ENCODE measurements around the gene KISS1R. TPM values are rescaled to one million over a fixed set of nuclear protein-coding genes. Genes with fewer than 3 reads are reported as not detected.

The KISS1R gene
- total RNA-seq, 4 donors from 2014 or later, result not detected

GRCh38 chr19:907183-907853 lies 9.8 kb upstream of the KISS1R start:
- TF ChIP-seq POLR2A (IDR thresholded peaks at IDR 0.05) (no peak), EP300 (IDR thresholded peaks at IDR 0.05; ENCODE audit: low read depth) (no peak), POLR2AphosphoS5 (IDR thresholded peaks at IDR 0.05) (no peak), CTCF (IDR thresholded peaks at IDR 0.05) (no peak)
- no peaks in the 10 kb centered on the region for H3K27me3 ChIP-seq
- in situ Hi-C loops (cut with MboI; ENCODE audit: low pct_ligation_motif_present in 1 of 4, low pct_unique_long_range_greater_than_20kb in 1 of 4, low sequenced_read_pairs in 3 of 4) (no loop called here), intact Hi-C loops (cut with DNase I; ENCODE audit: low total_unique reads) (no loop called here)
- H3K9me3 ChIP-seq, result no peaks in the 10 kb centered on the region
- H3K27ac ChIP-seq, result peak overlapping the region in 2 of 4 donors; percentile 92 to 96
- peaks cover 9 to 35% (median 20%) of the 10 kb centered on the region in 4 donors for H3K4me1 ChIP-seq
- 70% methylated on average over 14 of the region's 14 CpGs; no CpG with 5 or more reads in 1 of the 2 donors for WGBS, 2 donors (ENCODE audit: low coverage in 1 of 2)
- DNase-seq, result no peak
- no peak overlapping the region for H3K4me3 ChIP-seq
- no peaks in the 10 kb centered on the region for H3K36me3 ChIP-seq

GRCh38 chr19:911197-912033 lies 5.7 kb upstream of the KISS1R start:
- in situ Hi-C loops (cut with MboI; ENCODE audit: low pct_ligation_motif_present in 1 of 4, low pct_unique_long_range_greater_than_20kb in 1 of 4, low sequenced_read_pairs in 3 of 4), result no loop called here
- H3K4me3 ChIP-seq, result peak overlapping the region in 1 of 4 donors; percentile 13
- TF ChIP-seq POLR2A (IDR thresholded peaks at IDR 0.05) (no peak), POLR2AphosphoS5 (IDR thresholded peaks at IDR 0.05) (no peak), EP300 (IDR thresholded peaks at IDR 0.05; ENCODE audit: low read depth) (no peak), CTCF (IDR thresholded peaks at IDR 0.05) (no peak)
- peak overlapping the region in 3 of 4 donors; percentile 13 to 100 (median 25) for H3K27ac ChIP-seq
- peaks cover 9 to 42% (median 27%) of the 10 kb centered on the region in 4 donors for H3K4me1 ChIP-seq
- peaks cover 4% of the 10 kb centered on the region for H3K27me3 ChIP-seq
- no peaks in the 10 kb centered on the region for H3K9me3 ChIP-seq
- no peak for DNase-seq
- 93 to 96% methylated on average over 13 to 46 of the region's 54 CpGs for WGBS, 2 donors (ENCODE audit: low coverage in 1 of 2)
- intact Hi-C loops (cut with DNase I; ENCODE audit: low total_unique reads), result loop anchor here (5.0 to 10.0 kb wide), 2 partner anchors 139 to 283 kb away; no protein-coding TSS in a partner anchor
- H3K36me3 ChIP-seq, result no peaks in the 10 kb centered on the region

DNA sequence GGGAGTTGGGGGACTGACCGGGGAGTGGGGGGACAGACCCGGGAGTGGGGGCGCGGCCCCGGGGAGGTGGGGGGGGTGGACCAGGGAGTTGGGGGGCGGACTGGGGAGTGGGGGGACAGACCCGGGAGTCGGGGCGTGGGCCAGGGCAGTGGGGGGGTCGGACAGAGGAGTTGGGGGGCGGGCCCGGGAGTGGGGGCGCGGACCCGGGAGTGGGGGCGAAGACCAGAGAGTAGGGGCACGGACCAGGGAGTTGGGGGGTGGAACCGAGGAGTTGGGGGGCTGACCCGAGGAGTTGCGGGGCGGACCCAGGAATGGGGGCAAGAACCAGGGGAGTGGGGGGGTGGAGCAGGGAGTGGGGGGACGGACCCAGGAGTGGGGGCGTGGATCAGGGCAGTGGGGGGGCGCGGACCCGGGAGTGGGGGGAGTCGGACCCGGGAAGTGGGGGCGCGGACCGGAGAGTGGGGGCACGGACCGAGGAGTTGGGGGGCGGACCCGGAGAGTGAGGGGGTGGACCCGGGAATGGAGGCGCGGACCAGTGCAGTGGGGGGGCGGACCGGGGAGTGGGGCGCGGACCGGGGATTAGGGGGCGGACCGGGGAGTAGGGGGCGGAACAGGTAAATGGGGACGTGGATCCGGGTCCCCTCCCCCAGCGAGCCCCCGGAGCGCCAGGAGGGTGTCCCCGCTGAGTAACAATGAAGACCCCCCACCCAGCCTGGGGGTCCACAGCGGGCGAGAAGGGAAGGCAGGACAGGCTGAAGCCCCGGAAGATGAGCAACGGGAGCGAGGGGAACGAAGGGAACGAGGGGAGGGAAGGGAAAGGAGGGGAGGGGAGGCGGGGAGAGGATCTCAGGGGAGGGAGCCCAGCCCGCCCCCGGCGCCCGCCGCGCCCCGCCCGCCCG lies 4.7 kb upstream of the KISS1R start:
- in situ Hi-C loops (cut with MboI; ENCODE audit: low pct_ligation_motif_present in 1 of 4, low pct_unique_long_range_greater_than_20kb in 1 of 4, low sequenced_read_pairs in 3 of 4) (no loop called here), intact Hi-C loops (cut with DNase I; ENCODE audit: low total_unique reads) (loop anchor here (5.0 to 10.0 kb wide), 2 partner anchors 140 to 282 kb away; no protein-coding TSS in a partner anchor)
- Histone ChIP-seq H3K9me3 (no peaks in the 10 kb centered on the region), H3K4me3 (peak overlapping the region; percentile 89 to 99 (median 94)), H3K27me3 (peaks cover 14% of the 10 kb centered on the region), H3K36me3 (no peaks in the 10 kb centered on the region), H3K4me1 (peaks cover 15 to 50% (median 34%) of the 10 kb centered on the region in 4 donors), H3K27ac (peak overlapping the region; percentile 90 to 100 (median 95))
- DNase-seq, result no peak
- 0 to 2% methylated on average over 6 to 21 of the region's 69 CpGs for WGBS, 2 donors (ENCODE audit: low coverage in 1 of 2)
- TF ChIP-seq CTCF (IDR thresholded peaks at IDR 0.05) (no peak), EP300 (IDR thresholded peaks at IDR 0.05; ENCODE audit: low read depth) (no peak), POLR2AphosphoS5 (IDR thresholded peaks at IDR 0.05) (no peak), POLR2A (IDR thresholded peaks at IDR 0.05) (no peak)
